Stomach (tissue), 9 donors: ENCODE results near the gene RGS7BP. TPM values are rescaled to one million over a fixed set of nuclear protein-coding genes. Genes with fewer than 3 reads are reported as not detected.

Experiments
- DNase-seq, 2 donors: peaks; one replicate each; pipeline versions ENCODE4 v3.0.0 to v3.0.0-alpha.2; 2013 to 2019
- H3K27ac ChIP-seq, 5 donors: fragments of 200-600 bp in 4 of 5; sonication (generic) in 4 of 5; one replicate each; pipeline ENCODE4 v1.5.1; 2013 to 2019; ENCODE audit warnings: mild to moderate bottlenecking in 1 of 5, moderate library complexity in 1 of 5
- H3K27me3 ChIP-seq, 3 donors: fragments of 200-600 bp; sonication (generic); one replicate each; pipeline ENCODE4 v1.5.1; 2017 to 2019; ENCODE audit warnings: mixed run types in 1 of 3
- H3K36me3 ChIP-seq, 4 donors: fragments of 200-600 bp; sonication (generic); 1 replicate in 3 of 4; 2 replicates in 1 of 4; pipeline ENCODE4 v1.5.1; 2016 to 2019
- H3K4me1 ChIP-seq, 4 donors: fragments of 200-600 bp; sonication (generic); one replicate each; pipeline ENCODE4 v1.5.1; 2016 to 2019
- H3K4me3 ChIP-seq, 4 donors: fragments of 200-600 bp; sonication (generic) in 3 of 4; one replicate each; pipeline ENCODE4 v1.5.1; 2016 to 2019; ENCODE audit warnings: mild to moderate bottlenecking in 1 of 4
- H3K9me3 ChIP-seq, 4 donors: fragments of 200-600 bp; sonication (generic); one replicate each; pipeline ENCODE4 v1.5.1; 2016 to 2019
- EP300 ChIP-seq: sonication (generic); formaldehyde crosslinking; IDR thresholded peaks from one replicate; pipeline ENCODE4 v1.6.1; 2017; ENCODE audit warnings: antibody characterized with exemption
- POLR2A ChIP-seq, 4 donors: fragments of 450-650 bp; IDR thresholded peaks; one replicate each; pipeline ENCODE4 v1.6.1; 2016; ENCODE audit warnings: antibody characterized with exemption in 4 of 4, control low read depth in 2 of 4, mild to moderate bottlenecking in 1 of 4, moderate library complexity in 1 of 4
- POLR2AphosphoS5 ChIP-seq, 3 donors: sonication (generic); formaldehyde crosslinking; IDR thresholded peaks; one replicate each; pipeline ENCODE4 v1.6.1; 2016; ENCODE audit warnings: antibody characterized with exemption in 3 of 3
- WGBS, 5 donors: extraction: QIAGEN DNeasy Blood & Tissue Kit in 3 of 5; methylation state at CpG; one replicate each; pipeline versions ENCODE4 v1.1.5 to v1.1.7; 2013 to 2018; 5-methylcytosine and 5-hydroxymethylcytosine counted together
- intact Hi-C: fragments of 100-400 bp; cut with DNase I; formaldehyde crosslinking; loops from one replicate; pipeline ENCODE4 v1.15.1; 2023; ENCODE audit warnings: low total_unique reads
- polyA plus RNA-seq, 3 donors: library from polyadenylated mRNA; stranded (reverse); fragments of 200-250 nt; gene quantifications; one replicate each; pipeline ENCODE4 v1.2.3, GENCODE V29; 2013
- total RNA-seq, 5 donors: library from RNA; depleted of rRNA; stranded (reverse); fragments of >200 nt; gene quantifications; one replicate each; pipeline versions ENCODE4 v1.1.0 to v1.2.3, GENCODE V29; 2014 to 2016
- TF ChIP-seq, protein P1 (sequence below), 7 experiments: fragments of 450-650 bp in 4 of 7; fragments of 200-600 bp in 3 of 7; sonication (generic) in 3 of 7; IDR thresholded peaks; one replicate each; pipeline ENCODE4 v1.5.1; 2016 to 2019; ENCODE audit warnings: antibody characterized with exemption in 7 of 7, control low read depth in 2 of 7, mild to moderate bottlenecking in 1 of 7
- donor health status: healthy with polysubstance abuse.
- donor health status: Bipolar disorder and iron deficiency.
- donor health status: healthy.

RGS7BP gene
- total and polyA plus RNA-seq, 8 donors = 0.03 to 49.2 (median 1.6) TPM

DNA sequence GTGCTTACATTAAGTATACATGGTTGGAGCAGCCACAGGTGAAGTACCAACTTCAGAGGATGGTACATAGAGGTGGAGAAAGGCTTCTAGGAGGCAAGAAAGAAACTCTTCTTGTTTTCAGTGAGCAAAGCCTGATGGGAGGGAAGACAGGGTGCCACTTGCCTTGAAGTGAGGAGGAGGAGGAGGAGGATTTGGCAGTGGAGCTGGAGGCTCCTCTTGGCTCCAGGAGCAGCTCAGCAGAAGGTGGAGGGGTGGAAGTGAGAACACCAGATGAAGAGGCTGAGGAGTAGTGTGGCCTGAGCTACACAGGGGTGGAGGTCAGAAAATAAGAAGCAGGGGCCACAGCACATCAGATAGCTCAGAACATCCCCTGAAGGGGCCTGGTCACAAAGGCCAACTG, 93.4 kb downstream of the RGS7BP start:
- intact Hi-C loops = no loop called here
- TF ChIP-seq EP300 (no peak), POLR2A (IDR thresholded peaks at IDR 0.05) (no peak), POLR2AphosphoS5 (IDR thresholded peaks at IDR 0.05) (no peak)
- TF ChIP-seq, protein P1, sequence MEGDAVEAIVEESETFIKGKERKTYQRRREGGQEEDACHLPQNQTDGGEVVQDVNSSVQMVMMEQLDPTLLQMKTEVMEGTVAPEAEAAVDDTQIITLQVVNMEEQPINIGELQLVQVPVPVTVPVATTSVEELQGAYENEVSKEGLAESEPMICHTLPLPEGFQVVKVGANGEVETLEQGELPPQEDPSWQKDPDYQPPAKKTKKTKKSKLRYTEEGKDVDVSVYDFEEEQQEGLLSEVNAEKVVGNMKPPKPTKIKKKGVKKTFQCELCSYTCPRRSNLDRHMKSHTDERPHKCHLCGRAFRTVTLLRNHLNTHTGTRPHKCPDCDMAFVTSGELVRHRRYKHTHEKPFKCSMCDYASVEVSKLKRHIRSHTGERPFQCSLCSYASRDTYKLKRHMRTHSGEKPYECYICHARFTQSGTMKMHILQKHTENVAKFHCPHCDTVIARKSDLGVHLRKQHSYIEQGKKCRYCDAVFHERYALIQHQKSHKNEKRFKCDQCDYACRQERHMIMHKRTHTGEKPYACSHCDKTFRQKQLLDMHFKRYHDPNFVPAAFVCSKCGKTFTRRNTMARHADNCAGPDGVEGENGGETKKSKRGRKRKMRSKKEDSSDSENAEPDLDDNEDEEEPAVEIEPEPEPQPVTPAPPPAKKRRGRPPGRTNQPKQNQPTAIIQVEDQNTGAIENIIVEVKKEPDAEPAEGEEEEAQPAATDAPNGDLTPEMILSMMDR (IDR thresholded peaks at IDR 0.05) = no peak

DNA sequence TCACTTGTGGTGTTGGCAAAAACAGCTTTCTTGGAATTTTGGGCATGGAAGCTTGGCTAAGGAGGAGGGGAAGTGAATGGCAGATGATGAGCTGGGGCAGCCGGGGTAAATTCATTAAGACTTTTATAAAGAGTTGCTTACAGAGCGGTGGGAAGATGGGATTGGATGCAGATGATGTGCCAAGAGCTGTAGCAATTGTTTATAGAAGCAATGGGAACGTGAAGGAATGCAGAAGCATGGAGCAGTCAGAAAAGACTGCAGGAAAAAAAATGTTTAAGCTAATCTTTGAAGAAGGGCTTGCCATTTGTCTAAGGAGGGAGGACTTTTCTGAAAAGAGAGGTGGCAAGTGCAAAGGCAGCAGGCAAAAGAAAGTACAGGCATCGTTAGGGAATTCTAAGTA, 97.9 kb downstream of the RGS7BP start:
- Histone ChIP-seq H3K36me3 (no peaks in the 10 kb centered on the region), H3K27me3 (no peaks in the 10 kb centered on the region), H3K27ac (no peak overlapping the region), H3K4me1 (peaks cover 0 to 10% (median 0%) of the 10 kb centered on the region in 4 donors), H3K9me3 (no peaks in the 10 kb centered on the region), H3K4me3 (no peak overlapping the region)
- no peak for TF ChIP-seq EP300
- TF ChIP-seq POLR2A (IDR thresholded peaks at IDR 0.05) = no peak
- TF ChIP-seq, protein P1 (IDR thresholded peaks at IDR 0.05) = no peak
- no peak for TF ChIP-seq POLR2AphosphoS5 (IDR thresholded peaks at IDR 0.05)
- peak in 1 of 2 donors; percentile 59 for DNase-seq
- 46 to 57% (median 51%) methylated on average over 4 of the region's 4 CpGs for WGBS, 5 donors
- intact Hi-C loops = no loop called here

More for the DNA sequence above, 93.4 kb downstream of the RGS7BP start:
- H3K4me3 ChIP-seq = no peak overlapping the region
- no peak for DNase-seq
- H3K27me3 ChIP-seq = no peaks in the 10 kb centered on the region
- H3K4me1 ChIP-seq = peaks cover 0 to 20% (median 7%) of the 10 kb centered on the region in 4 donors
- H3K27ac ChIP-seq = no peak overlapping the region
- H3K36me3 ChIP-seq = no peaks in the 10 kb centered on the region
- no peaks in the 10 kb centered on the region for H3K9me3 ChIP-seq

DNA sequence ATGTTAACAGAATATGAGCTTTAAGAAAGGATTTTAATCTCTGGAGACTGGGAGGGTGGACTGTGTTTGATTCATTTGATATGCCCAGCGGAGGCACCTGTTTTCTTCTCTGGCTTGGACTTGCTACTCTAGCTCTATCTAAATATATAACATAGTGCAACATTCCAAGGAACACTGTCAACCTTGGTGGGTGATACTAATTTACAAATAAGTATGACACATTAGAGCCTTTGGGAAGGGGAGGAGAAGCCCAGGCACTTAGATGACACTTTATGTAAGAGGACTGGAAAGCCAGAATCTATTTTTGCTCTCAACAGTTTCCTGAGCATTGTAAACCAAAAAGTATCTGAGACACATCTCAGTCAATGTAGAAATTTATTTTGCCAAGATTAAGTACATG, 101.1 kb downstream of the RGS7BP start:
- intact Hi-C loops = no loop called here
- TF ChIP-seq EP300 (no peak), POLR2A (IDR thresholded peaks at IDR 0.05) (no peak), POLR2AphosphoS5 (IDR thresholded peaks at IDR 0.05) (no peak)
- TF ChIP-seq, protein P1 (IDR thresholded peaks at IDR 0.05) = no peak
- H3K4me3 ChIP-seq = no peak overlapping the region
- 84 to 95% (median 91%) methylated on average over 1 of the region's 1 CpG for WGBS, 5 donors
- H3K4me1 ChIP-seq = peaks cover 0 to 12% (median 10%) of the 10 kb centered on the region in 4 donors
- H3K9me3 ChIP-seq = no peaks in the 10 kb centered on the region
- no peak overlapping the region for H3K27ac ChIP-seq
- DNase-seq = no peak
- no peaks in the 10 kb centered on the region for H3K36me3 ChIP-seq
- H3K27me3 ChIP-seq = no peaks in the 10 kb centered on the region

DNA sequence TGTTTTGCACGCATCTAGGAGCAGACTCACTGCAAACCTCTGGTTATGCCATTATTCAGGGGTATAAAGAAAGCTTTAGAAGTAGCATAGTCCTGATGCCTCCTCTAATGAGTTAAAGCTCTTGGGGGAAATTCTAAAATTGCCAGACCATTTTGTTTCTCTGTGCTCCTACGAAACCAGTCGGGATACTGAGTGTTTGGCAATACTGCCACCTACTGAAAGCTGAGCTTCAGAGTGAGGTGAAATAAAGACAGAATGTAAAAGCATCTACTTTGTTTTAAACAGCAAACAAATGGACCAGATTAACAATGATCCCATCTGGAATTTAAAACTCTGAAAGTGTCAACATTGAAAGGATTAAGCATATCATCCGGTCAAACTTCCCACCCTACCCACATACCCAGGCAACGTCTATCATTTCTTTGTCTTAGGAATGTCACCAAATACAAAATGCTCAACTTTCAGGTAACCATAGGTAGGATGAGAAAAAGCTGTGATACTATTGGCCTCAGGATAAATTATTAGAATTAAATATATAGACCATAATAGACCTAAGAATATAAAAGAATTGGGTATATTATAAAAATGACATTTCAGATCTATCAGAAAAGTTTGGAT, 106.6 kb downstream of the RGS7BP start:
- 9 to 15% (median 13%) methylated on average over 5 of the region's 5 CpGs for WGBS, 5 donors
- Histone ChIP-seq H3K27me3 (no peaks in the 10 kb centered on the region), H3K4me1 (peaks cover 0 to 16% (median 7%) of the 10 kb centered on the region in 4 donors), H3K27ac (no peak overlapping the region), H3K9me3 (no peaks in the 10 kb centered on the region), H3K4me3 (no peak overlapping the region), H3K36me3 (no peaks in the 10 kb centered on the region)
- DNase-seq = peak; percentile 27 to 88
- intact Hi-C loops = no loop called here
- TF ChIP-seq, protein P1 (IDR thresholded peaks at IDR 0.05) = peak in 5 of 7 experiments; percentile 46 to 70 (median 51)
- peak in 1 of 3 donors; percentile 7 for TF ChIP-seq POLR2AphosphoS5 (IDR thresholded peaks at IDR 0.05)
- TF ChIP-seq EP300 = no peak
- no peak for TF ChIP-seq POLR2A (IDR thresholded peaks at IDR 0.05)
